ENCODE results near the gene RNASEH2C. TPM values are rescaled to one million over a fixed set of nuclear protein-coding genes. Genes with fewer than 3 reads are reported as not detected.

The RNASEH2C gene
- total and polyA plus RNA-seq, 2 of the 13 experiments (the other 11 are each of a cell fraction or from before 2014, with no cell fraction given) = 27.4 to 50.9 TPM

GRCh38 chr11:65741185-65741584 is 20.6 kb upstream of the RNASEH2C start:
- H3K9ac ChIP-seq (ENCODE audit: insufficient read depth, low read depth, low read length) = no peak overlapping the region
- WGBS (ENCODE audit: low lambda C conversion rate) = 36% methylated on average over 8 of the region's 8 CpGs
- intact Hi-C loops (cut with micrococcal nuclease; ENCODE audit: unreplicated experiment) = no loop called here
- no peaks in the 10 kb centered on the region for H3K36me3 ChIP-seq (replicated peaks in 1 of 2; ENCODE audit: control insufficient read depth in 1 of 2, insufficient read depth in 2 of 2, low read length in 2 of 2)
- POLR2A ChIA-PET = no interaction called here
- FAIRE-seq (no peak), ATAC-seq (no peak), DNase-seq (ENCODE audit: low spot score) (no peak)
- CTCF ChIA-PET (ENCODE audit: low intra/inter-chr PET ratio, low total read pairs) = no interaction called here
- no peak for TF ChIP-seq ZKSCAN5 (CRISPR knock-in tag; IDR thresholded peaks at IDR 0.05)
- TF ChIP-seq NBN (conservative IDR thresholded peaks at IDR 0.05) = no peak
- no peak for TF ChIP-seq ZNF589 (CRISPR knock-in tag; conservative IDR thresholded peaks at IDR 0.05)
- TF ChIP-seq HCFC1 (IDR thresholded peaks at IDR 0.05; ENCODE audit: low read depth, low read length) = no peak
- TF ChIP-seq MTA3 (CRISPR knock-in tag; IDR thresholded peaks at IDR 0.05) = no peak
- no peak for TF ChIP-seq MAF1 (CRISPR knock-in tag; IDR thresholded peaks at IDR 0.05; ENCODE audit: borderline replicate concordance)
- TF ChIP-seq SSRP1 (CRISPR knock-in tag; IDR thresholded peaks at IDR 0.05) = no peak
- no peak for TF ChIP-seq ZNF563 (CRISPR knock-in tag; IDR thresholded peaks at IDR 0.05)
- no peak for TF ChIP-seq RORA (CRISPR knock-in tag; IDR thresholded peaks at IDR 0.05)
- no peak for TF ChIP-seq ZNF782 (CRISPR knock-in tag; IDR thresholded peaks at IDR 0.05; ENCODE audit: borderline replicate concordance)
- no peak for TF ChIP-seq ARNTL (CRISPR knock-in tag; IDR thresholded peaks at IDR 0.05)
- no peak for TF ChIP-seq JUNB (CRISPR knock-in tag; IDR thresholded peaks at IDR 0.05; ENCODE audit: borderline replicate concordance)
- TF ChIP-seq CEBPG (CRISPR knock-in tag; IDR thresholded peaks at IDR 0.05) = no peak
- TF ChIP-seq GRHL1 (CRISPR knock-in tag; conservative IDR thresholded peaks at IDR 0.05) = no peak
- TF ChIP-seq HMG20B (CRISPR knock-in tag; conservative IDR thresholded peaks at IDR 0.05) = no peak
- no peak for TF ChIP-seq SALL2 (CRISPR knock-in tag; IDR thresholded peaks at IDR 0.05)
- H3K27ac ChIP-seq (ENCODE audit: extremely low read length, insufficient read depth, low read length) = no peak overlapping the region
- in situ Hi-C loops (cut with HindIII; ENCODE audit: extremely low pct_ligation_motif_present, low pct_unique_long_range_greater_than_20kb) = loop anchor here (5.0 kb wide), 1 partner anchor 76 kb away; no protein-coding TSS in a partner anchor
- H2AFZ ChIP-seq (ENCODE audit: low read length) = no peak overlapping the region
- BruUV-seq (replicated peaks) = no TSS peak
- H3K4me2 ChIP-seq (ENCODE audit: low read depth, low read length) = no peak overlapping the region
- no peaks in the 10 kb centered on the region for H3K79me2 ChIP-seq (ENCODE audit: insufficient read depth, low read length)
- peaks cover 10% of the 10 kb centered on the region for H3K9me3 ChIP-seq (ENCODE audit: low read length)
- H3K4me3 ChIP-seq (replicated peaks in 1 of 3; ENCODE audit: insufficient read depth in 1 of 3, low read depth in 2 of 3, low read length in 3 of 3) = no peak overlapping the region
- peaks cover 8% of the 10 kb centered on the region for H3K4me1 ChIP-seq (ENCODE audit: insufficient read depth, low read length)
- no peaks in the 10 kb centered on the region for H4K20me1 ChIP-seq (ENCODE audit: insufficient read depth, low read length)
- H3K27me3 ChIP-seq (ENCODE audit: control insufficient read depth in 1 of 2, insufficient read depth in 2 of 2, low read length in 2 of 2) = no peaks in the 10 kb centered on the region
